Mesenchymal stem cell (in vitro differentiated cells and primary cell): ENCODE data around the gene SORBS1.

Experiments
- DNase-seq: peaks from one replicate; pipeline ENCODE4 v3.0.0-alpha.2; 2013
- H2AFZ ChIP-seq: one replicate; pipeline ENCODE4 v1.6.1; 2013; ENCODE audit warnings: low read depth, mild to moderate bottlenecking, control low read depth, inconsistent platforms, low read length, moderate library complexity
- H2AK5ac ChIP-seq: 2 replicates; pipeline ENCODE4 v1.6.1; 2013; ENCODE audit warnings: low read length, moderate library complexity, mild to moderate bottlenecking, inconsistent platforms; ENCODE audit not compliant: severe bottlenecking
- H2BK120ac ChIP-seq: one replicate; pipeline ENCODE4 v1.6.1; 2013; ENCODE audit warnings: low read depth, mild to moderate bottlenecking, inconsistent platforms, low read length, moderate library complexity
- H2BK12ac ChIP-seq, 2 experiments: one replicate each; pipeline ENCODE4 v1.6.1; 2013; ENCODE audit warnings: inconsistent platforms in 2 of 2, low read length in 2 of 2, mild to moderate bottlenecking in 2 of 2, moderate library complexity in 2 of 2, control low read depth in 1 of 2
- H2BK15ac ChIP-seq: one replicate; pipeline ENCODE4 v1.6.1; 2013; ENCODE audit warnings: mild to moderate bottlenecking, low read depth, inconsistent platforms; ENCODE audit not compliant: poor library complexity, severe bottlenecking
- H2BK5ac ChIP-seq: 2 replicates; pipeline ENCODE4 v1.6.1; 2013; ENCODE audit warnings: low read depth, mild to moderate bottlenecking, low read length, control low read depth, inconsistent platforms; ENCODE audit not compliant: poor library complexity, severe bottlenecking
- H3K14ac ChIP-seq, 2 experiments: one replicate each; pipeline ENCODE4 v1.6.1; 2013; ENCODE audit warnings: inconsistent platforms in 2 of 2, low read length in 2 of 2, control low read depth in 1 of 2, mild to moderate bottlenecking in 1 of 2, moderate library complexity in 1 of 2
- H3K18ac ChIP-seq, 2 experiments: one replicate each; pipeline ENCODE4 v1.6.1; 2013; ENCODE audit warnings: inconsistent platforms in 2 of 2, low read length in 2 of 2, control low read depth in 1 of 2, low read depth in 1 of 2, mild to moderate bottlenecking in 1 of 2
- H3K23ac ChIP-seq, 2 experiments: one replicate each; pipeline ENCODE4 v1.6.1; 2013; ENCODE audit warnings: inconsistent platforms in 2 of 2, low read length in 2 of 2, mild to moderate bottlenecking in 2 of 2, moderate library complexity in 2 of 2, control low read depth in 1 of 2
- H3K27ac ChIP-seq: 2 replicates; pipeline ENCODE4 v1.5.1; 2013; ENCODE audit warnings: mild to moderate bottlenecking, moderate library complexity, low read length, control low read depth, inconsistent platforms; ENCODE audit not compliant: poor library complexity, severe bottlenecking
- H3K27me3 ChIP-seq, 2 experiments: 2 replicates each; pipeline versions ENCODE4 v1.6.1 to v1.7.0; 2013; ENCODE audit warnings: low read length in 2 of 2, mild to moderate bottlenecking in 2 of 2, moderate library complexity in 2 of 2, control low read depth in 1 of 2, inconsistent platforms in 1 of 2; ENCODE audit not compliant: control insufficient read depth in 1 of 2, insufficient read depth in 1 of 2
- H3K36me3 ChIP-seq, 2 experiments: 2 replicates each; pipeline versions ENCODE4 v1.6.1 to v1.7.0; 2013; ENCODE audit warnings: low read length in 2 of 2, control low read depth in 1 of 2, inconsistent platforms in 1 of 2, low read depth in 1 of 2, mild to moderate bottlenecking in 1 of 2; ENCODE audit not compliant: insufficient read depth in 2 of 2, control insufficient read depth in 1 of 2
- H3K4ac ChIP-seq, 2 experiments: one replicate each; pipeline ENCODE4 v1.6.1; 2013; ENCODE audit warnings: inconsistent platforms in 2 of 2, low read length in 2 of 2, mild to moderate bottlenecking in 2 of 2, moderate library complexity in 2 of 2, control low read depth in 1 of 2, low read depth in 1 of 2
- H3K4me1 ChIP-seq: 2 replicates; pipeline ENCODE4 v1.6.1; 2013; ENCODE audit warnings: low read depth, low read length, control low read depth; ENCODE audit not compliant: control insufficient read depth, insufficient read depth
- H3K4me2 ChIP-seq: 2 replicates; pipeline ENCODE4 v1.6.1; 2013; ENCODE audit warnings: low read length, mild to moderate bottlenecking, inconsistent platforms; ENCODE audit not compliant: poor library complexity, severe bottlenecking
- H3K4me3 ChIP-seq, 2 experiments: 2 replicates each; pipeline versions ENCODE4 v1.5.1 to v1.7.0; 2013; ENCODE audit warnings: low read length in 2 of 2, mild to moderate bottlenecking in 2 of 2, control low read depth in 1 of 2, low read depth in 1 of 2; ENCODE audit not compliant: insufficient read depth in 1 of 2
- H3K79me1 ChIP-seq: replicated peaks from 2 replicates; pipeline ENCODE4 v1.6.1; 2013; ENCODE audit warnings: mild to moderate bottlenecking, control low read depth, low read length, inconsistent platforms; ENCODE audit not compliant: poor library complexity, severe bottlenecking
- H3K9ac ChIP-seq: 2 replicates; pipeline ENCODE4 v1.7.0; 2013; ENCODE audit warnings: mild to moderate bottlenecking, low read length, moderate library complexity
- H3K9me3 ChIP-seq: 2 replicates; pipeline ENCODE4 v1.7.0; 2013; ENCODE audit warnings: mild to moderate bottlenecking, low read length; ENCODE audit not compliant: control insufficient read depth
- H4K8ac ChIP-seq: one replicate; pipeline ENCODE4 v1.6.1; 2013; ENCODE audit warnings: inconsistent platforms, mild to moderate bottlenecking, low read length, moderate library complexity
- H4K91ac ChIP-seq: one replicate; pipeline ENCODE4 v1.6.1; 2013; ENCODE audit warnings: mild to moderate bottlenecking, low read length, inconsistent platforms
- WGBS: methylation state at CpG from one replicate; pipeline ENCODE4 v1.1.7; 2013; ENCODE audit warnings: mixed read lengths; 5-methylcytosine and 5-hydroxymethylcytosine counted together

SORBS1 gene

GRCh38 chr10:95280637-95281036, 280.5 kb downstream of the SORBS1 start:
- H4K8ac ChIP-seq, result no peak overlapping the region
- no peak overlapping the region for H4K91ac ChIP-seq
- no peak overlapping the region for H3K9ac ChIP-seq
- H3K9me3 ChIP-seq, result no peaks in the 10 kb centered on the region
- no peak for DNase-seq
- H2BK12ac ChIP-seq, result no peak overlapping the region
- no peak overlapping the region for H3K4me3 ChIP-seq
- no peak overlapping the region for H3K14ac ChIP-seq
- H3K27me3 ChIP-seq, result no peaks in the 10 kb centered on the region
- WGBS, result 75% methylated on average over 2 of the region's 2 CpGs
- H2BK15ac ChIP-seq, result no peak overlapping the region
- H3K4ac ChIP-seq, result peak overlapping the region in 1 of 2 experiments; percentile 47
- no peak overlapping the region for H3K23ac ChIP-seq
- H3K4me1 ChIP-seq, result peaks cover 12% of the 10 kb centered on the region
- no peak overlapping the region for H3K4me2 ChIP-seq
- peaks cover 14% of the 10 kb centered on the region for H3K79me1 ChIP-seq
- no peak overlapping the region for H2BK120ac ChIP-seq
- H3K18ac ChIP-seq, result no peak overlapping the region
- H2AFZ ChIP-seq, result no peak overlapping the region
- no peaks in the 10 kb centered on the region for H3K36me3 ChIP-seq
- peak overlapping the region; percentile 48 for H3K27ac ChIP-seq
- H2BK5ac ChIP-seq, result no peak overlapping the region
- H2AK5ac ChIP-seq, result no peak overlapping the region

- H3K18ac ChIP-seq, result no peak overlapping the region
- H4K91ac ChIP-seq, result no peak overlapping the region
- no peak overlapping the region for H4K8ac ChIP-seq
- H2BK120ac ChIP-seq, result no peak overlapping the region
- H3K4ac ChIP-seq, result no peak overlapping the region
- peak; percentile 78 for DNase-seq
- no peaks in the 10 kb centered on the region for H3K27me3 ChIP-seq
- H3K27ac ChIP-seq, result peak overlapping the region; percentile 62
- no peak overlapping the region for H3K23ac ChIP-seq
- H3K79me1 ChIP-seq, result peaks cover 13% of the 10 kb centered on the region
- H2AFZ ChIP-seq, result no peak overlapping the region
- no peaks in the 10 kb centered on the region for H3K9me3 ChIP-seq
- H2BK15ac ChIP-seq, result no peak overlapping the region
- H2AK5ac ChIP-seq, result no peak overlapping the region
- no peak overlapping the region for H2BK12ac ChIP-seq
- H3K14ac ChIP-seq, result no peak overlapping the region
- WGBS, result 41% methylated on average over 3 of the region's 4 CpGs
- no peaks in the 10 kb centered on the region for H3K36me3 ChIP-seq
- H2BK5ac ChIP-seq, result no peak overlapping the region
- peak overlapping the region; percentile 30 for H3K9ac ChIP-seq
- H3K4me1 ChIP-seq, result peaks cover 12% of the 10 kb centered on the region
- no peak overlapping the region for H3K4me3 ChIP-seq
- no peak overlapping the region for H3K4me2 ChIP-seq
Observed at GRCh38 chr10:95279042-95279820, 281.9 kb downstream of the SORBS1 start.

GRCh38 chr10:95278061-95278988, 282.8 kb downstream of the SORBS1 start:
- Histone ChIP-seq H4K91ac (no peak overlapping the region), H3K36me3 (no peaks in the 10 kb centered on the region), H2AK5ac (peak overlapping the region; percentile 70), H3K9me3 (no peaks in the 10 kb centered on the region), H2AFZ (no peak overlapping the region), H3K4me2 (no peak overlapping the region), H3K9ac (no peak overlapping the region), H3K18ac (peak overlapping the region; percentile 35 to 80), H4K8ac (no peak overlapping the region), H2BK120ac (peak overlapping the region; percentile 4), H2BK15ac (no peak overlapping the region), H3K27ac (peak overlapping the region; percentile 15), H3K4me3 (no peak overlapping the region), H3K4me1 (peaks cover 15% of the 10 kb centered on the region), H3K79me1 (peaks cover 12% of the 10 kb centered on the region), H3K14ac (no peak overlapping the region), H2BK12ac (peak overlapping the region in 1 of 2 experiments; percentile 75), H3K23ac (no peak overlapping the region), H3K27me3 (no peaks in the 10 kb centered on the region), H2BK5ac (no peak overlapping the region), H3K4ac (peak overlapping the region; percentile 24 to 35)
- WGBS, result 69% methylated on average over 6 of the region's 6 CpGs
- peak; percentile 89 for DNase-seq

GRCh38 chr10:95277614-95278013, 283.6 kb downstream of the SORBS1 start:
- peaks cover 18% of the 10 kb centered on the region for H3K4me1 ChIP-seq
- no peak overlapping the region for H3K4ac ChIP-seq
- peaks cover 10% of the 10 kb centered on the region for H3K79me1 ChIP-seq
- no peak overlapping the region for H3K27ac ChIP-seq
- peak overlapping the region in 1 of 2 experiments; percentile 50 for H3K18ac ChIP-seq
- no peak overlapping the region for H3K4me2 ChIP-seq
- H2BK15ac ChIP-seq, result no peak overlapping the region
- no peak overlapping the region for H4K91ac ChIP-seq
- no peak overlapping the region for H2AFZ ChIP-seq
- H2AK5ac ChIP-seq, result no peak overlapping the region
- no peak overlapping the region for H3K4me3 ChIP-seq
- 93% methylated on average over 3 of the region's 3 CpGs for WGBS
- no peak overlapping the region for H2BK5ac ChIP-seq
- no peak overlapping the region for H3K9ac ChIP-seq
- DNase-seq, result peak; percentile 46
- H3K36me3 ChIP-seq, result no peaks in the 10 kb centered on the region
- no peak overlapping the region for H3K23ac ChIP-seq
- no peak overlapping the region for H2BK120ac ChIP-seq
- H3K27me3 ChIP-seq, result no peaks in the 10 kb centered on the region
- H3K14ac ChIP-seq, result no peak overlapping the region
- H4K8ac ChIP-seq, result no peak overlapping the region
- H3K9me3 ChIP-seq, result no peaks in the 10 kb centered on the region
- H2BK12ac ChIP-seq, result no peak overlapping the region
